Gastrocnemius medialis (tissue), 4 donors: ENCODE data around the gene ERO1A.

ENCODE experiments used
- POLR2A ChIP-seq, 2 donors: fragments of 450-650 bp; IDR thresholded peaks; one replicate each; pipeline ENCODE4 v1.6.1; 2017; ENCODE audit warnings: antibody characterized with exemption in 2 of 2, mild to moderate bottlenecking in 2 of 2, moderate library complexity in 2 of 2
- TF ChIP-seq, protein P1 (sequence below), 5 experiments: fragments of 450-650 bp in 3 of 5; fragments of 200-600 bp in 2 of 5; sonication (generic) in 2 of 5; IDR thresholded peaks in 4 of 5; conservative IDR thresholded peaks in 1 of 5; 1 replicate in 4 of 5; 2 replicates in 1 of 5; pipeline ENCODE4 v1.5.1; 2016 to 2019; ENCODE audit warnings: antibody characterized with exemption in 5 of 5, mild to moderate bottlenecking in 3 of 5, moderate library complexity in 3 of 5

DNA sequence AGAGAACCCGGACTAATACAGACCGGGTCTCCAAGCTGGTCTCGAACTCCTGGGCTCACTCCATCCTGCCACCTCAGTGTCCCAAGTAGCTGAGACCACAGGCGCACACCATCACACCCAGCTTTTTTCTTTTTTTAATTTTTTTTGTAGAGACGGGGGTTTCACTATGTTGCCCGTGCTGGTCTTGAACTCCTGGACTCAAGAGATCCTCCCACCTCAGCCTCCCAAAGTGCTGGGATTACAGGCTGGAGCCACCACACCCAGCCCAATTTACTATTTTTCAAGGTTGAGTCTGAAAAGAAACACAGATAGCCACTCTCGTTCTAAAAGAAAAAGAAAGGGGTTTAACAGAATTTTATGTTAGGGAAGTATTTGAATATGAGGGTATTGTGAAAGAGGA, 1.8 kb downstream of the ERO1A start:
- TF ChIP-seq, protein P1, sequence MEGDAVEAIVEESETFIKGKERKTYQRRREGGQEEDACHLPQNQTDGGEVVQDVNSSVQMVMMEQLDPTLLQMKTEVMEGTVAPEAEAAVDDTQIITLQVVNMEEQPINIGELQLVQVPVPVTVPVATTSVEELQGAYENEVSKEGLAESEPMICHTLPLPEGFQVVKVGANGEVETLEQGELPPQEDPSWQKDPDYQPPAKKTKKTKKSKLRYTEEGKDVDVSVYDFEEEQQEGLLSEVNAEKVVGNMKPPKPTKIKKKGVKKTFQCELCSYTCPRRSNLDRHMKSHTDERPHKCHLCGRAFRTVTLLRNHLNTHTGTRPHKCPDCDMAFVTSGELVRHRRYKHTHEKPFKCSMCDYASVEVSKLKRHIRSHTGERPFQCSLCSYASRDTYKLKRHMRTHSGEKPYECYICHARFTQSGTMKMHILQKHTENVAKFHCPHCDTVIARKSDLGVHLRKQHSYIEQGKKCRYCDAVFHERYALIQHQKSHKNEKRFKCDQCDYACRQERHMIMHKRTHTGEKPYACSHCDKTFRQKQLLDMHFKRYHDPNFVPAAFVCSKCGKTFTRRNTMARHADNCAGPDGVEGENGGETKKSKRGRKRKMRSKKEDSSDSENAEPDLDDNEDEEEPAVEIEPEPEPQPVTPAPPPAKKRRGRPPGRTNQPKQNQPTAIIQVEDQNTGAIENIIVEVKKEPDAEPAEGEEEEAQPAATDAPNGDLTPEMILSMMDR (IDR thresholded peaks at IDR 0.05 in 4 of 5, conservative IDR thresholded peaks at IDR 0.05 in 1 of 5) = no peak
- no peak for TF ChIP-seq POLR2A (IDR thresholded peaks at IDR 0.05)
